Smooth muscle cell (in vitro differentiated cells): ENCODE data around the gene TSPAN2. TPM values are rescaled to one million over a fixed set of nuclear protein-coding genes. Genes with fewer than 3 reads are reported as not detected.

Experiments used
- DNase-seq: peaks from one replicate; lab custom pipeline; 2025; ENCODE audit not compliant: unreplicated experiment; lab: John Stamatoyannopoulos, UW
- H2AFZ ChIP-seq: fragments of 200-600 bp; sonication (generic); 2 replicates; pipeline ENCODE4 v1.6.0; 2016; ENCODE audit warnings: antibody characterized with exemption, low read depth, mild to moderate bottlenecking
- H3F3A ChIP-seq: fragments of 200-600 bp; sonication (generic); 2 replicates; pipeline ENCODE4 v1.6.0; 2017; ENCODE audit warnings: antibody characterized with exemption, low read depth
- H3K27ac ChIP-seq: fragments of 200-600 bp; sonication (generic); 2 replicates; pipeline ENCODE4 v1.5.1; 2016; ENCODE audit warnings: low read depth, mild to moderate bottlenecking
- H3K27me3 ChIP-seq: fragments of 200-600 bp; sonication (generic); 2 replicates; pipeline ENCODE4 v1.6.1; 2016; ENCODE audit warnings: low read depth, mild to moderate bottlenecking
- H3K36me3 ChIP-seq: fragments of 200-600 bp; sonication (generic); 2 replicates; pipeline ENCODE4 v1.5.1; 2016; ENCODE audit warnings: low read depth
- H3K4me1 ChIP-seq: fragments of 200-600 bp; sonication (generic); 2 replicates; pipeline ENCODE4 v1.5.1; 2016; ENCODE audit warnings: low read depth
- H3K4me2 ChIP-seq: fragments of 200-600 bp; sonication (generic); 2 replicates; pipeline ENCODE4 v1.6.0; 2016; ENCODE audit warnings: mild to moderate bottlenecking
- H3K4me3 ChIP-seq: fragments of 200-600 bp; sonication (generic); 2 replicates; pipeline ENCODE4 v1.5.1; 2016; ENCODE audit warnings: mild to moderate bottlenecking
- H3K79me2 ChIP-seq: fragments of 200-600 bp; sonication (generic); 2 replicates; pipeline ENCODE4 v1.6.0; 2016; ENCODE audit warnings: low read depth, mild to moderate bottlenecking
- H3K9ac ChIP-seq: fragments of 200-600 bp; sonication (generic); 2 replicates; pipeline ENCODE4 v1.6.0; 2016; ENCODE audit warnings: low read depth
- H3K9me3 ChIP-seq: fragments of 200-600 bp; sonication (generic); replicated peaks from 2 replicates; pipeline ENCODE4 v1.5.1; 2016; ENCODE audit warnings: low read depth
- H4K20me1 ChIP-seq: fragments of 200-600 bp; sonication (generic); 2 replicates; pipeline ENCODE4 v1.6.0; 2016; ENCODE audit warnings: low read depth
- CTCF ChIP-seq: fragments of 200-600 bp; sonication (generic); IDR thresholded peaks from 2 replicates; pipeline ENCODE4 v1.5.1; 2017; ENCODE audit warnings: borderline replicate concordance, mild to moderate bottlenecking, antibody characterized with exemption; ENCODE audit not compliant: insufficient read depth, poor library complexity, severe bottlenecking
- WGBS: methylation state at CpG from one replicate; pipeline ENCODE4 v1.1.7; 2016; ENCODE audit warnings: low lambda C conversion rate; 5-methylcytosine and 5-hydroxymethylcytosine counted together
- polyA plus RNA-seq: library from polyadenylated mRNA; unstranded; fragments of >200 nt; fragmentation: Nextera tagmentation; extraction: Ambion mirVana; gene quantifications from 2 replicates; pipeline ENCODE4 v1.2.1, GENCODE V29; 2016
- total RNA-seq: library from RNA; depleted of rRNA; stranded (reverse); fragments of >200 nt; gene quantifications from 2 replicates; pipeline ENCODE4 v1.2.3, GENCODE V29; 2014

The TSPAN2 gene
- total and polyA plus RNA-seq, 2 experiments from 2014 or later: 13.8 to 17.4 TPM

DNA sequence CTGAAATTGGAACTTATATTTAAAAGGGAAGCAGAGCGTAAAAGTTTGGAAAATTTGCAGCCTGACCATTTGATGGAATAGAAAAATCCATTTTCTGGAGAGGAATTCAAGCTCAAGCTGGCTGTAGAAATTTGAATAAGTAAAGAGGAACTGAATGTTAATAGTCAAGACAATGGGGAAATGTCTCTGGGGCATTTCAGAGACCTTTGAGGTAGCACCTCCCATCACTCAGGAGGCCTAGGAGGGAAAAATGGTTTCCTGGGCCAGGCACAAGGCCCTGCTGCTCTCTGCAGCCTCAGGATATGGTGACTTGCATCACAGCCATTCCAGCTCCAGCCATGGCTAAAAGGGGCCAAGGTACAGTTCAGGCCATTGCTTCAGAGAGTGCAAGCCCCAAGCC lies 77.3 kb downstream of the TSPAN2 start:
- Histone ChIP-seq H3K27ac (no peak overlapping the region), H3K9ac (no peak overlapping the region), H3K4me2 (no peak overlapping the region), H4K20me1 (no peaks in the 10 kb centered on the region), H3K79me2 (no peaks in the 10 kb centered on the region), H3K9me3 (no peaks in the 10 kb centered on the region), H3K4me1 (no peaks in the 10 kb centered on the region), H3K4me3 (no peak overlapping the region), H3F3A (no peaks in the 10 kb centered on the region), H3K36me3 (no peaks in the 10 kb centered on the region), H3K27me3 (no peaks in the 10 kb centered on the region), H2AFZ (no peak overlapping the region)
- DNase-seq: no peak
- TF ChIP-seq CTCF: no peak
- 95% methylated on average over 1 of the region's 1 CpG for WGBS

GRCh38 chr1:115006191-115006590 lies 83.1 kb downstream of the TSPAN2 start:
- H3K9ac ChIP-seq: no peak overlapping the region
- no peaks in the 10 kb centered on the region for H3F3A ChIP-seq
- no peak for DNase-seq
- H3K4me3 ChIP-seq: no peak overlapping the region
- no peak overlapping the region for H2AFZ ChIP-seq
- no peak overlapping the region for H3K27ac ChIP-seq
- no peaks in the 10 kb centered on the region for H3K79me2 ChIP-seq
- no peaks in the 10 kb centered on the region for H4K20me1 ChIP-seq
- TF ChIP-seq CTCF: no peak
- no peaks in the 10 kb centered on the region for H3K27me3 ChIP-seq
- H3K4me1 ChIP-seq: no peaks in the 10 kb centered on the region
- H3K4me2 ChIP-seq: no peak overlapping the region
- no peaks in the 10 kb centered on the region for H3K36me3 ChIP-seq
- WGBS: 94% methylated on average over 2 of the region's 2 CpGs
- no peaks in the 10 kb centered on the region for H3K9me3 ChIP-seq

Other genes starting within 250 kb of the TSPAN2 start
- not detected in 2 replicates for gene SYCP1, start 234.6 kb downstream of the TSPAN2 start, total RNA-seq
- not detected in 2 replicates for gene SYCP1, start 234.6 kb downstream of the TSPAN2 start, polyA plus RNA-seq
- not detected in 2 replicates for gene TSHB, start 59.7 kb downstream of the TSPAN2 start, total RNA-seq
- not detected in 2 replicates for gene TSHB, start 59.7 kb downstream of the TSPAN2 start, polyA plus RNA-seq
- gene NGF, start 248.7 kb upstream of the TSPAN2 start, total RNA-seq: 0.18 and 0.22 TPM in 2 replicates
- gene NGF, start 248.7 kb upstream of the TSPAN2 start, polyA plus RNA-seq: 1.8 and 1.9 TPM in 2 replicates